ENCODE measurements around the gene CNPY3. TPM values are rescaled to one million over a fixed set of nuclear protein-coding genes. Genes with fewer than 3 reads are reported as not detected.

The CNPY3 gene
- polyA plus RNA-seq, 1 of the 3 experiments (the other 2 are of a cell fraction) = 77.5 TPM

DNA sequence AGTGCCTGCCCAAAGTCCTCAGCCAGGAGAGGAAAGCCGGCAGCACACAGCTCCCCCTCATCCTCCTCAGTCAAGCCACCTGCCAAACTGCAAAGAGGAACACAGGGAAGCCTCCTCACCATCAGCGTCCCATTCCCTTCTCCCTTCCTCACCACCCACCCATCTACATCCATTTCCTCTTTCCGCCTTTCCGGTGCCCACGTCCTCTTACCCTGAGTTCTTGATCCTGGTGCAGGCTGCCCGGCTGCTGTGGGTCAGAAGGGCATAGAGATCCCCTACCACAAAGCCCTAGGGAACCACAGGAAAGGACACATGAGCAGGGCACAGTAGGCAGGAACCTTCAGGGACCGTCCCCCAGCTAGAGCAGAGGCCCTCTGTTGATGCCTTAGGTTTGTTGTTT lies 37.3 kb downstream of the CNPY3 start:
- H4K20me1 ChIP-seq (ENCODE audit: insufficient read depth) = no peaks in the 10 kb centered on the region
- H3K27ac ChIP-seq (ENCODE audit: low read depth in 2 of 2, low read length in 1 of 2) = no peak overlapping the region
- H3K9me3 ChIP-seq = no peaks in the 10 kb centered on the region
- H2AFZ ChIP-seq (ENCODE audit: low read depth) = no peak overlapping the region
- no peak overlapping the region for H3K4me3 ChIP-seq (ENCODE audit: low read depth in 2 of 2, low read length in 1 of 2)
- 93% methylated on average over 7 of the region's 7 CpGs for WGBS (ENCODE audit: low lambda C conversion rate)
- peaks cover 0 to 9% of the 10 kb centered on the region in 2 experiments; a peak in 3 of 4 replicates for H3K4me1 ChIP-seq (ENCODE audit: control insufficient read depth in 1 of 2, insufficient read depth in 2 of 2, low read depth in 1 of 2, low read length in 1 of 2)
- DNase-seq = no peak
- H3K27me3 ChIP-seq (ENCODE audit: insufficient read depth) = no peaks in the 10 kb centered on the region
- ChIA-PET POLR2A (interaction anchor here (0.6 kb wide), 1 partner anchor 64 kb away, joined by 3 read pairs; no protein-coding TSS in a partner anchor), CTCF (interaction anchor here (0.9 kb wide), 1 partner anchor 12 kb away, joined by 3 read pairs; the partner anchor contains the start of gene PEX6)
- TF ChIP-seq REST (IDR thresholded peaks at IDR 0.05; ENCODE audit: low read depth, low read length) = no peak
- TF ChIP-seq, protein P1, sequence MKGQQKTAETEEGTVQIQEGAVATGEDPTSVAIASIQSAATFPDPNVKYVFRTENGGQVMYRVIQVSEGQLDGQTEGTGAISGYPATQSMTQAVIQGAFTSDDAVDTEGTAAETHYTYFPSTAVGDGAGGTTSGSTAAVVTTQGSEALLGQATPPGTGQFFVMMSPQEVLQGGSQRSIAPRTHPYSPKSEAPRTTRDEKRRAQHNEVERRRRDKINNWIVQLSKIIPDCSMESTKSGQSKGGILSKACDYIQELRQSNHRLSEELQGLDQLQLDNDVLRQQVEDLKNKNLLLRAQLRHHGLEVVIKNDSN (IDR thresholded peaks at IDR 0.05; ENCODE audit: borderline replicate concordance, low read depth) = no peak
- TF ChIP-seq EZH2phosphoT487 (IDR thresholded peaks at IDR 0.05; ENCODE audit: borderline replicate concordance, low read depth) = no peak
- no peak for TF ChIP-seq RCOR1 (IDR thresholded peaks at IDR 0.05; ENCODE audit: low read length)
- TF ChIP-seq ZBTB33 (IDR thresholded peaks at IDR 0.05; ENCODE audit: borderline replicate concordance, low read depth) = no peak
- no peak for TF ChIP-seq YY1 (IDR thresholded peaks at IDR 0.05; ENCODE audit: low read depth)
- TF ChIP-seq, protein P2, sequence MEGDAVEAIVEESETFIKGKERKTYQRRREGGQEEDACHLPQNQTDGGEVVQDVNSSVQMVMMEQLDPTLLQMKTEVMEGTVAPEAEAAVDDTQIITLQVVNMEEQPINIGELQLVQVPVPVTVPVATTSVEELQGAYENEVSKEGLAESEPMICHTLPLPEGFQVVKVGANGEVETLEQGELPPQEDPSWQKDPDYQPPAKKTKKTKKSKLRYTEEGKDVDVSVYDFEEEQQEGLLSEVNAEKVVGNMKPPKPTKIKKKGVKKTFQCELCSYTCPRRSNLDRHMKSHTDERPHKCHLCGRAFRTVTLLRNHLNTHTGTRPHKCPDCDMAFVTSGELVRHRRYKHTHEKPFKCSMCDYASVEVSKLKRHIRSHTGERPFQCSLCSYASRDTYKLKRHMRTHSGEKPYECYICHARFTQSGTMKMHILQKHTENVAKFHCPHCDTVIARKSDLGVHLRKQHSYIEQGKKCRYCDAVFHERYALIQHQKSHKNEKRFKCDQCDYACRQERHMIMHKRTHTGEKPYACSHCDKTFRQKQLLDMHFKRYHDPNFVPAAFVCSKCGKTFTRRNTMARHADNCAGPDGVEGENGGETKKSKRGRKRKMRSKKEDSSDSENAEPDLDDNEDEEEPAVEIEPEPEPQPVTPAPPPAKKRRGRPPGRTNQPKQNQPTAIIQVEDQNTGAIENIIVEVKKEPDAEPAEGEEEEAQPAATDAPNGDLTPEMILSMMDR (IDR thresholded peaks at IDR 0.05) = no peak
- TF ChIP-seq NFIC (IDR thresholded peaks at IDR 0.05; ENCODE audit: borderline replicate concordance) = no peak
- no peak for TF ChIP-seq POLR2AphosphoS5 (IDR thresholded peaks at IDR 0.05; ENCODE audit: low read depth, low read length)
- TF ChIP-seq GABPA (IDR thresholded peaks at IDR 0.05; ENCODE audit: low read depth) = no peak
- no peaks in the 10 kb centered on the region for H3K9me2 ChIP-seq
- H3K4me2 ChIP-seq = no peak overlapping the region
- no peak overlapping the region for H3K9ac ChIP-seq
- H3F3A ChIP-seq (replicated peaks; ENCODE audit: insufficient read depth) = peaks cover 3% of the 10 kb centered on the region
- peaks cover 0 to 41% of the 10 kb centered on the region in 2 experiments for H3K36me3 ChIP-seq (replicated peaks in 1 of 2; ENCODE audit: control insufficient read depth in 1 of 2, insufficient read depth in 2 of 2, low read length in 1 of 2)
- no peaks in the 10 kb centered on the region for H3K79me2 ChIP-seq (ENCODE audit: insufficient read depth)
